Fibroblast of peridontal ligament (primary cell): ENCODE results near the gene PDE4A.
A peak's percentile ranks its signal among the peaks of the same experiment; 100 is the strongest.

ENCODE experiments used
- DNase-seq: peaks from one replicate; pipeline ENCODE4 v3.0.0-alpha.2; 2010; ENCODE audit errors: extremely low read depth

The PDE4A gene

GRCh38 chr19:10510301-10510802 lies 90.0 kb downstream of the PDE4A start:
- DNase-seq = no peak

GRCh38 chr19:10513223-10513622 lies 92.9 kb downstream of the PDE4A start:
- no peak for DNase-seq

GRCh38 chr19:10514211-10515145 lies 94.1 kb downstream of the PDE4A start:
- no peak for DNase-seq

- DNase-seq = no peak
These were observed 95.7 kb downstream of the PDE4A start for GRCh38 chr19:10516064-10516385.

- DNase-seq = no peak
These were observed 96.4 kb downstream of the PDE4A start for GRCh38 chr19:10516671-10517286.

GRCh38 chr19:10517361-10517759 lies 97.0 kb downstream of the PDE4A start, which contains the start of gene S1PR5:
TSS of gene S1PR5 (minus strand) at chr19:10517447. CDS start at chr19:10515011, 2,436 bp downstream.
- no peak for DNase-seq

GRCh38 chr19:10517760-10518443 lies 97.6 kb downstream of the PDE4A start:
- DNase-seq = peak; percentile 18

- DNase-seq = no peak
These were observed 98.4 kb downstream of the PDE4A start for GRCh38 chr19:10518444-10519361.
